Vagina (tissue), 2 donors: ENCODE measurements around the gene PITPNM2. TPM values are rescaled to one million over a fixed set of nuclear protein-coding genes. Genes with fewer than 3 reads are reported as not detected.
"Not testable (repeated sequence)": the region's sequence is repeated elsewhere in the genome, so short reads cannot be mapped to it uniquely, and the experiment has no call there.

Experiments used
- DNase-seq, 2 donors: peaks; one replicate each; pipeline ENCODE4 v3.0.0-alpha.2; 2017; ENCODE audit errors: extremely low spot score in 2 of 2
- H3K27ac ChIP-seq: fragments of 200-600 bp; sonication (generic); one replicate; pipeline ENCODE4 v1.5.1; 2019
- H3K27me3 ChIP-seq: fragments of 200-600 bp; sonication (generic); one replicate; pipeline ENCODE4 v1.5.1; 2019
- H3K36me3 ChIP-seq, 2 donors: fragments of 200-600 bp; sonication (generic); one replicate each; pipeline ENCODE4 v1.5.1; 2017 to 2019
- H3K4me1 ChIP-seq: fragments of 200-600 bp; sonication (generic); one replicate; pipeline ENCODE4 v1.5.1; 2019
- H3K4me3 ChIP-seq, 2 donors: fragments of 200-600 bp; sonication (generic); 1 replicate in 1 of 2; 2 replicates in 1 of 2; pipeline ENCODE4 v1.5.1; 2016 to 2019
- H3K9me3 ChIP-seq: fragments of 200-600 bp; sonication (generic); one replicate; pipeline ENCODE4 v1.5.1; 2019
- CTCF ChIP-seq, 3 experiments: fragments of 450-650 bp in 2 of 3; fragments of 200-600 bp in 1 of 3; sonication (generic) in 1 of 3; IDR thresholded peaks; one replicate each; pipeline ENCODE4 v1.5.1; 2017 to 2019; ENCODE audit warnings: antibody characterized with exemption in 3 of 3, mild to moderate bottlenecking in 2 of 3, moderate library complexity in 2 of 3
- POLR2A ChIP-seq, 2 donors: fragments of 450-650 bp; IDR thresholded peaks; one replicate each; pipeline ENCODE4 v1.6.1; 2017; ENCODE audit warnings: antibody characterized with exemption in 2 of 2, mild to moderate bottlenecking in 2 of 2, moderate library complexity in 2 of 2
- POLR2AphosphoS5 ChIP-seq, 2 donors: sonication (generic); formaldehyde crosslinking; IDR thresholded peaks; one replicate each; pipeline ENCODE4 v1.9.0; 2017; ENCODE audit warnings: antibody characterized with exemption in 2 of 2, mild to moderate bottlenecking in 2 of 2, low read depth in 1 of 2; ENCODE audit not compliant: insufficient read depth in 1 of 2
- intact Hi-C: fragments of 100-400 bp; cut with DNase I; formaldehyde crosslinking; loops from one replicate; pipeline ENCODE4 v1.15.1; 2023
- total RNA-seq: library from RNA; depleted of rRNA; stranded (reverse); fragments of >200 nt; gene quantifications from one replicate; pipeline ENCODE4 v1.2.3, GENCODE V29; 2016

The PITPNM2 gene
- total RNA-seq, 1 donor from 2014 or later: 8.1 TPM

- no peak for DNase-seq
- Histone ChIP-seq H3K4me3 (no peak overlapping the region), H3K36me3 (no peaks in the 10 kb centered on the region), H3K27ac (no peak overlapping the region), H3K4me1 (peaks cover 26% of the 10 kb centered on the region), H3K9me3 (no peaks in the 10 kb centered on the region), H3K27me3 (no peaks in the 10 kb centered on the region)
- intact Hi-C loops: no loop called here
- TF ChIP-seq CTCF (IDR thresholded peaks at IDR 0.05): no peak
- TF ChIP-seq POLR2AphosphoS5 (IDR thresholded peaks at IDR 0.05; ENCODE audit: insufficient read depth in 1 of 2, low read depth in 1 of 2): no peak
- no peak for TF ChIP-seq POLR2A (IDR thresholded peaks at IDR 0.05)
These were observed 42.8 kb downstream of the PITPNM2 start for GRCh38 chr12:123107926-123108681.

- H3K4me3 ChIP-seq: no peak overlapping the region
- no peaks in the 10 kb centered on the region for H3K9me3 ChIP-seq
These were observed 44.1 kb downstream of the PITPNM2 start for GRCh38 chr12:123106640-123107359.

GRCh38 chr12:123105211-123105826, 45.6 kb downstream of the PITPNM2 start:
- intact Hi-C loops: no loop called here
- Histone ChIP-seq H3K4me3 (no peak overlapping the region), H3K27me3 (no peaks in the 10 kb centered on the region), H3K36me3 (no peaks in the 10 kb centered on the region), H3K9me3 (no peaks in the 10 kb centered on the region), H3K27ac (peak overlapping the region; percentile 16), H3K4me1 (peaks cover 18% of the 10 kb centered on the region)
- TF ChIP-seq POLR2A (IDR thresholded peaks at IDR 0.05) (no peak), POLR2AphosphoS5 (IDR thresholded peaks at IDR 0.05; ENCODE audit: insufficient read depth in 1 of 2, low read depth in 1 of 2) (peak; percentile 21 to 39)
- no peak for DNase-seq

More at GRCh38 chr12:123106640-123107359, 44.1 kb downstream of the PITPNM2 start:
- intact Hi-C loops: no loop called here
- Histone ChIP-seq H3K27ac (peak overlapping the region; percentile 22), H3K36me3 (no peaks in the 10 kb centered on the region), H3K4me1 (peaks cover 20% of the 10 kb centered on the region), H3K27me3 (no peaks in the 10 kb centered on the region)
- DNase-seq: no peak
- no peak for TF ChIP-seq POLR2A (IDR thresholded peaks at IDR 0.05)
- TF ChIP-seq POLR2AphosphoS5 (IDR thresholded peaks at IDR 0.05; ENCODE audit: insufficient read depth in 1 of 2, low read depth in 1 of 2): no peak
- no peak for TF ChIP-seq CTCF (IDR thresholded peaks at IDR 0.05)

- Histone ChIP-seq H3K9me3 (no peaks in the 10 kb centered on the region), H3K4me1 (peaks cover 18% of the 10 kb centered on the region), H3K27me3 (no peaks in the 10 kb centered on the region), H3K27ac (peak overlapping the region; percentile 16), H3K4me3 (no peak overlapping the region), H3K36me3 (no peaks in the 10 kb centered on the region)
- no peak for DNase-seq
- intact Hi-C loops: no loop called here
- TF ChIP-seq POLR2AphosphoS5 (IDR thresholded peaks at IDR 0.05; ENCODE audit: insufficient read depth in 1 of 2, low read depth in 1 of 2): no peak
- no peak for TF ChIP-seq POLR2A (IDR thresholded peaks at IDR 0.05)
- no peak for TF ChIP-seq CTCF (IDR thresholded peaks at IDR 0.05)
These were observed 46.1 kb downstream of the PITPNM2 start for GRCh38 chr12:123104809-123105208.

GRCh38 chr12:123104094-123104493, 46.8 kb downstream of the PITPNM2 start:
- DNase-seq, H3K27ac ChIP-seq, H3K9me3 ChIP-seq, H3K27me3 ChIP-seq, H3K4me3 ChIP-seq, intact Hi-C loops, H3K36me3 ChIP-seq: not testable (repeated sequence)
- H3K4me1 ChIP-seq: peaks cover 18% of the 10 kb centered on the region
